ENCODE measurements around the gene AMFR. TPM values are rescaled to one million over a fixed set of nuclear protein-coding genes. Genes with fewer than 3 reads are reported as not detected.

The AMFR gene
- total and polyA plus RNA-seq, 5 experiments from 2014 or later = 24.2 to 83.0 (median 38.4) TPM

DNA sequence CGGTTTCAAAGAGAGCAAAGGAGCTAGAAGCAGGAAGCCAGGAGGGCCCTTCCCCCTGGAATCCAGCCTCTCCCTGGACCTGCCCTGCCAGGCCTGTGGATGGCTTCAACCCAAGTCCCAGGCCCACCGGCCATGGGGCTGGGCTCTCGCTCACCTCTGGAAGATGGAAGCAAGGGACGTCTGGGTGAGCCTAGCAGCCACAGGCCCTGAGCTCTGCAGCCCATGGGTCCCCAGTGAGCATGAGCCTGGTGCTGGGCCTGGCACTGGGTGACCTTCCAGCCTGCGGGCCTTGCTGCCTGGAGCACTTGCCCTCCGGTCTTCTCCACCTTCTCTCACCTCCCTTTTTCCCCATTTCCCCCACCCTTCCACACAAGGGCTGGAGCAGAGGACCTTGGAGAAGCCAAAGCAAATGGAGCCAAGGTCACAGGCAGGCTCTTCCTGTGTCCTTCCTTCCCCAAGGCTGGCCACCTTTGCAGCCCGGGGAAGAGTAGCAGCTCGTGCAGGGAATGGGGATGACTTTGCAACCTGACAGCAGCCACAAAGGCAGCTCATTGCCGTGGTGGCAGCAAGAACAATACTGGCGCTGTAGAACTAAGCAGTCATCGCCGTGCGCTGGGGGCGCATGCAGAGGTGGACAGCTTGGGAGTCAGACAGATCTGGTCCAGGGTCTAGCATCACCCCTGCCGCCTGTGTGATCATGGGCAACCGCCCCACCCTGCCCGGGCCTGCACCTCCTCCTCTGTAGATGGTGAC, 86.6 kb downstream of the AMFR start:
- Mint-ChIP-seq H3K36me3 (no peaks in the 10 kb centered on the region), H3K9me3 (no peaks in the 10 kb centered on the region), H3K4me3 (no peak overlapping the region), H3K4me1 (peaks cover 0 to 3% (median 0%) of the 10 kb centered on the region in 4 donors), H3K27ac (peak overlapping the region in 1 of 10 donors; percentile 43), H3K27me3 (no peaks in the 10 kb centered on the region)
- DNase-seq (no peak), ATAC-seq (no peak)
- POLR2A ChIA-PET = no interaction called here

DNA sequence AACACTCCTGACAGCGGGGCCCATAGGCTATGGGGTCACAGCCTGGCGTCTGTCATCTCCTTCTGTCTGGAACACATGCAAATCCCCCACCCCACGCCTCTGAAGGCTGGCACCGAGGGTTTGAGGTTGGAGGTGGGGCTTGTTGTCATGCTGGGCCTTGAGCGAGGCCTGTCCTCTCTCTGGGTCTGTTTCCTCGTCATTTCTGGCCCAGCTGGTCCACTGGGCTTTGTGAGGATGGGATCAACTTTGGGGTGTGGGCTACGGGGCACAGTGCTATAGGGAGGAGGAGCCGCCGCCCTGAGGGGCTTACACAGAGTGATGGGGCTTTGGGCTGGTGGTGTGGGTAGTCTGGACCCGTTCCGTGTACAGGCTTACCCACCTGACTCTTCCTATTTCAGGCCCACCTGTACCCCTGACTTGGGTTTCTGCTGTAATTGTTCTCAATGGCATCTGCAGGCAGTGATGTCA, 87.5 kb downstream of the AMFR start:
- ATAC-seq (no peak), DNase-seq (no peak)
- Mint-ChIP-seq H3K4me3 (no peak overlapping the region), H3K9me3 (no peaks in the 10 kb centered on the region), H3K27ac (no peak overlapping the region), H3K27me3 (no peaks in the 10 kb centered on the region), H3K4me1 (peaks cover 0 to 3% (median 0%) of the 10 kb centered on the region in 4 donors), H3K36me3 (no peaks in the 10 kb centered on the region)
- POLR2A ChIA-PET = no interaction called here

DNA sequence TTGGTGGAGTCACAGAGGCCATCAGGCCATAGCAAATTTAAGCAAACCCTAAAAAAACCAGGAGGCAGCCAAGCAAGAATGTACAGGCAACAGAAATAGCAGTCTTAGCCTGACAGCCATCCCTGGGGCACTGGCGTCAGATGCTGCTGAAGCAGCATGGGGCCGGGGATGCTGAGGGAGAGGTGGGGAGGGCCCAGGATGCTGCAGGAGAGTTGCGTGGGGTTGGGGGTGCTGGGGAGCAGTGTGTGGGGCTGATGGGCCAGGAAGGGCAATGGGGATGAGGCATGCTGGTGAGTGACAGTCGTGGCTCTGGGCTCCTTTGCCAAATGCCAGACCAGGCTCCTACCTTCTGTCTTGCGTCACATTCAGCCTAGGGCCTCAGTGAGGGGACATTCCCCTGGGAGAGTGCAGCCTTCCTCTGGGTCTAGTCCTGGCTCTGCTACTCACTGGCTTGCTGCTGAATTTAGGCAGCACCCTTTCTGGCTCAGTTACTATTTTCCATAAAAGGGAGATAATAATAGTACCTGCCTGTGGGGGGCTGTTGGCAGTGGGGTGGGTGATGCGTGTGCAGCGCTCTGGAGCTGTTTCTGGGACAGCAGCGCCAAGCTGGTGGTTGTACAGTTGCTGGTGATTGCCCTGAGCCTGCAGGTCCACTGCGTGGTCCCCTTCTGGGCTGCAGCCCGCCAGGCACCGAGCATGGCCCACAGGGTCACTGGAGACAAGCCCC, 88.1 kb downstream of the AMFR start:
- Mint-ChIP-seq H3K27ac (no peak overlapping the region), H3K36me3 (no peaks in the 10 kb centered on the region), H3K4me3 (no peak overlapping the region), H3K4me1 (peaks cover 0 to 3% (median 0%) of the 10 kb centered on the region in 4 donors), H3K9me3 (no peaks in the 10 kb centered on the region), H3K27me3 (no peaks in the 10 kb centered on the region)
- POLR2A ChIA-PET = no interaction called here
- DNase-seq (no peak), ATAC-seq (no peak)

DNA sequence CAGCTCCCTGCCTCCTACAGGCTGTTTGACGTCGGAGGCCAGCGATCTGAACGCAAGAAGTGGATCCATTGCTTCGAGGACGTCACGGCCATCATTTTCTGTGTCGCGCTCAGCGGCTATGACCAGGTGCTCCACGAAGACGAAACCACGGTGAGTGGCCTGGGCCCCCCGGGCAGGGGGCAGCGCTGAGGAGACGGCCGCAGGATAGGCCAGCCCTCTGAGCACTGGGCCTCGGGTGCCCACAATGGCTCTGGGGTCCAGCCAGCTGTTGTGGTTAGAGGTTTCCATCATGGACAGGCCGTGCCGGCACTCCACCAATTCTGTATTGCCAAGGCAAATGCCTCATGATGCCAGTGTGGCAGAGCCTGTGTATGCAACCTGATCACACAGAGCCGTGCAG, 88.6 kb downstream of the AMFR start:
- H3K4me1 Mint-ChIP-seq = peaks cover 0 to 3% (median 0%) of the 10 kb centered on the region in 4 donors
- DNase-seq = no peak
- H3K27me3 Mint-ChIP-seq = no peaks in the 10 kb centered on the region
- no peak for ATAC-seq
- H3K27ac Mint-ChIP-seq = no peak overlapping the region
- no peaks in the 10 kb centered on the region for H3K36me3 Mint-ChIP-seq
- H3K4me3 Mint-ChIP-seq = no peak overlapping the region
- H3K9me3 Mint-ChIP-seq = no peaks in the 10 kb centered on the region
- POLR2A ChIA-PET = no interaction called here

DNA sequence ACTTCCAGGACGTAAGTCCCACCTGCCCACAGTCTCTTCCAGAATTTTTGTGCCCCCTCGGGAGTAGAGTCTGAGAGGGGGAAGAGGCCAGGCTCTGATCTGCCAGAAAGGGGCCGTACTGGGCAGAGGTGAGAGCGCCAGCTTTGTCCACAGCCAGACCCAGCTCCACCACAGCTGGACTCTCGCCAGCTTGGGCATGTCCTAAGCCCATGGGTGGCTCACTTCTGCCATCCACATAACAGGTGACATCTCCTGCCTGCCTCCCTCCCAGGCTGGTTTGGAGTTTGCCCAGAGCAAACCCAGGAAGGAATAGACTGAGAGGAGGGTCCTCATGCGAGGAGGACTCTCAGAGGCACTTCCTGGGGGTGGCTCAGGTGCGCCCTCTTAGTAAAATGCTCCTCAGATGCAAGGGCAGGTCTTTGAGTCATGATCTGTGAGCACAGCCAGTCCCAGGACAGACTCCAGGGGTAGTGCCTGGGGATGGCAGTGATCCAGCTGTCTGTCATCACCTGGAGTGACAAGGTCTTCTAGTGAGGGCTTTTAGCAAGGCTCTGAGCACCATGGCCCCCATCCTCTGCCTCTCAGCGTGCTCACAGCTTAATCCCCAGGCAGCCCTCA, 89.2 kb downstream of the AMFR start:
- H3K27ac Mint-ChIP-seq = no peak overlapping the region
- H3K27me3 Mint-ChIP-seq = no peaks in the 10 kb centered on the region
- ATAC-seq (no peak), DNase-seq (no peak)
- H3K9me3 Mint-ChIP-seq = no peaks in the 10 kb centered on the region
- peaks cover 0 to 3% (median 0%) of the 10 kb centered on the region in 4 donors for H3K4me1 Mint-ChIP-seq
- no peak overlapping the region for H3K4me3 Mint-ChIP-seq
- H3K36me3 Mint-ChIP-seq = no peaks in the 10 kb centered on the region
- POLR2A ChIA-PET = no interaction called here

DNA sequence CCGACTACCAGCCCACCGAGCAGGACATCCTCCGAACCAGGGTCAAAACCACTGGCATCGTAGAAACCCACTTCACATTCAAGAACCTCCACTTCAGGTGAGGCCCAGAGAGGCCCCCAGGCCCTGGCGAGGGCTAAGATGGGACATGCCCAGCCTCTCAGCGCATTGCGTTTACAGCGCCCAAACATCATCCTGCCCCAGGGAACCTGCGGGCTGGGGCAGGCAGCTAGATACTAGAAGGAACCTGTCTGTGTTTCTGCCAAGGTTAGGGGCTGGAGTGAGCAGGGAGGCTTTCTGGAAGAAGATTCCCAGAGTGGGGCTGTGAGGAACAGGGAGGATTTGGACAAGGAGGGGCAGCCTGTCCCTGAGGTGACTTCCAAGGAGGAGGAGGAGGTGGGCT, 90.6 kb downstream of the AMFR start:
- POLR2A ChIA-PET = no interaction called here
- H3K27ac Mint-ChIP-seq = peak overlapping the region in 1 of 10 donors; percentile 40
- ATAC-seq (no peak), DNase-seq (no peak)
- no peaks in the 10 kb centered on the region for H3K27me3 Mint-ChIP-seq
- no peak overlapping the region for H3K4me3 Mint-ChIP-seq
- no peaks in the 10 kb centered on the region for H3K4me1 Mint-ChIP-seq
- H3K9me3 Mint-ChIP-seq = no peaks in the 10 kb centered on the region
- H3K36me3 Mint-ChIP-seq = no peaks in the 10 kb centered on the region

DNA sequence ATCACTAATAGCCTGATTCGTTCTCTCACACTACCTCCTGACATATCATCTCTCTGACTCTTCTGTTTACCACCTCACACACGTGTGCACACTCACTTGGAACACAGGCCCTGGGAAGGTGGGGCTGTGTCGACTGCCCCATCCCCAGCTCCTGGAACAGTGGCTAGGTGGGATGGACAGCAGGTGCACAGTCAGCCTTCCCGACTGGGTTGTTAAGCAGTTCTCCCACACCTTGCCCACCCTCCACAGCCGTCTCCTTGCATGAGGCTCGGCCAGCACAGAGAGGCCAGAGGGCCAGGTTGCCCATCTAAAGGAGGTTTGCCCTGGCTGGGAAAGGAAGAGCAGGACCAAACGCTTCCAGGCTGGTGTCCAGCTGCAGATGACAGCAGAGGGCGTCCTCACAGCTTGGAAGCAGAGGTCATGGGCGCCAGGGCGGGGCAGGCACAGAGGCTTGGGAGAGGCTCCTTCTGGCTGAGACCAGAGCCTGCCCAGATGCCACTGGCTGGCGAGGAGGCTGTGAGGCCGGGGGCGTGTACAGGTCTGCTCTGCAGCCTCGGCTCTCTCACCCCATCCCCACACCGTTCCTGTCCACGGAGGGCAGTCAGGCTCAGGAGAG, 92.8 kb downstream of the AMFR start:
- DNase-seq (no peak), ATAC-seq (no peak)
- Mint-ChIP-seq H3K27me3 (no peaks in the 10 kb centered on the region), H3K27ac (peak overlapping the region in 1 of 10 donors; percentile 40), H3K4me3 (no peak overlapping the region), H3K36me3 (no peaks in the 10 kb centered on the region), H3K4me1 (no peaks in the 10 kb centered on the region), H3K9me3 (no peaks in the 10 kb centered on the region)
- POLR2A ChIA-PET = no interaction called here

DNA sequence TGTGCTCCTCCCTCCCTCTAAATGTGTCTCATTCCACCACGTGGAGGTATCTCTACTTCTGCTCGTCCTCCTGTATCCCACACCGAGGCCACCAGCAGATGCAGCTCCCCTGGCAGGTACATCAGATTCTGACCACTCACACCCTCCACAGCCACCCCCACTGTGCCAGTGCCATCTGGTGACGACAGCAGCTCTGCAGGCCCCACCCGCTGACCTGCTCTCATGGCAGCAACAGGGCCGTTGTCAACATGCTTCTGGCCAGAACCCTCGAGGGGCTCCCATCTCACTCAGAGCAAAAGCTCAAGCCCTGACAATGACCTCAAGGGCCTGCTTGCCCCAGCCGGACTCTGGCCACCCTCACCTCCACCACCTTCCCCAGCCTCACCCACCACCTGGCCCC, 93.4 kb downstream of the AMFR start:
- no peaks in the 10 kb centered on the region for H3K9me3 Mint-ChIP-seq
- no peaks in the 10 kb centered on the region for H3K36me3 Mint-ChIP-seq
- no peak for ATAC-seq
- H3K27ac Mint-ChIP-seq = peak overlapping the region in 1 of 10 donors; percentile 26
- no peak for DNase-seq
- POLR2A ChIA-PET = no interaction called here
- no peaks in the 10 kb centered on the region for H3K27me3 Mint-ChIP-seq
- no peak overlapping the region for H3K4me3 Mint-ChIP-seq
- H3K4me1 Mint-ChIP-seq = no peaks in the 10 kb centered on the region

DNA sequence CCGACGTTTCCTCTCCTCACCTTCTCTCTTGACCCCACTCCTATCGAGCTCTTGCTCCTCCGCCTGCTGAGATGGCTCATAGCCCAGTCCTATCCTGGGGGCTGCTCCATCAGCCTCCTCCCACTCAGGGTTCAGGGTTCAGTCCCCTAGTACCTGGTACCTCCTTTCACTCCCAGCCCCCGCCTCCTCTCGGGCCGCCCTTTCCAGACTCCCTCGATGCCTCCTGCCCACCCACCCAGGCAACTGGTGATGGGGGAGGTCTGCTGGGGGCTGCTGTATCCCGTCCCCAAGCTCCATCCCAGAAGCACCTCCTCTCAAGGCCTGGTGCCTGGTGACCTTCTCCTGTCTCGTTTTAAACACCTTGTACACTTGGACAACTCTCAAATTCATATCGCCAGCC, 93.9 kb downstream of the AMFR start:
- Mint-ChIP-seq H3K27ac (no peak overlapping the region), H3K4me1 (no peaks in the 10 kb centered on the region), H3K9me3 (no peaks in the 10 kb centered on the region), H3K4me3 (no peak overlapping the region), H3K36me3 (no peaks in the 10 kb centered on the region), H3K27me3 (no peaks in the 10 kb centered on the region)
- DNase-seq (no peak), ATAC-seq (no peak)
- POLR2A ChIA-PET = no interaction called here

DNA sequence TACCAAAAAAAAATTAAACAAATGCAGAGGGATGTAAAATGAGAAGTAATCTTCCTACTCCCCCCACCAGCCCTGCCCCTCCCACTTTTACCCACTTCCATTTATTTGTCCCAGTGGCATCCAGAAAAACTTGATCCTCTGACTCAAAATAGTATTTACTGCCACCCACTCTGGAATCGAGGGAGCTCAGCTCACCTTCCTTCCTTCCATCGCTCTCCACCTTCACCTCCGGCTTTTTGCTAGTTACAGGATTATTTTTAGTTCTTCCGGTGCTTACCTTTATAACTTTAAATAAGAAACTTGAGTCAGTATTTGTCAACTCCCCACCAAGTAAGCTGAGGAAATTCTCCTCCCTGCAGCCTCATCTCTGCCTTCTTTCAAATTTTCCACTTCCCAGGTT, 94.9 kb downstream of the AMFR start:
- Mint-ChIP-seq H3K27ac (no peak overlapping the region), H3K4me3 (no peak overlapping the region), H3K36me3 (no peaks in the 10 kb centered on the region), H3K4me1 (no peaks in the 10 kb centered on the region), H3K9me3 (no peaks in the 10 kb centered on the region), H3K27me3 (no peaks in the 10 kb centered on the region)
- POLR2A ChIA-PET = no interaction called here
- ATAC-seq (no peak), DNase-seq (no peak)

DNA sequence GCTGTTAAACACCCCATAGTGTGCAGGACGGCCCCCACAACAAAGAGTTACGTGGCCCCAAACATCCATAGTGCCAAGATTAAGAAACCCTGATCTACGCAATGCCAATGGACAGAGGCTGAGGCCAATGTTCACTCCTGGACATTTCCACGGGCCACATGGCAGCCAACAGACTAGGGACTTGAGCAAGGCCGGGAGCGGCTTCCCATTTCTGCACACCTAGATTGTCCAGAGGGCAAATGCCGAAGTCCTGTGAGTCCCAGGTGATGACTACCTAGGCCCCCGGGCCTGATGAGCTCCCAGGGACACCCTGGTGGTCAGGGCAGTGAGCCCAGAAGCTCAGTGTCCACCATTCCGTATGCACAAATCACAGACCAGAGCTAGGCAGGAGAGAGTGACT, 95.5 kb downstream of the AMFR start:
- H3K27me3 Mint-ChIP-seq = no peaks in the 10 kb centered on the region
- H3K4me1 Mint-ChIP-seq = no peaks in the 10 kb centered on the region
- no peak overlapping the region for H3K27ac Mint-ChIP-seq

DNA sequence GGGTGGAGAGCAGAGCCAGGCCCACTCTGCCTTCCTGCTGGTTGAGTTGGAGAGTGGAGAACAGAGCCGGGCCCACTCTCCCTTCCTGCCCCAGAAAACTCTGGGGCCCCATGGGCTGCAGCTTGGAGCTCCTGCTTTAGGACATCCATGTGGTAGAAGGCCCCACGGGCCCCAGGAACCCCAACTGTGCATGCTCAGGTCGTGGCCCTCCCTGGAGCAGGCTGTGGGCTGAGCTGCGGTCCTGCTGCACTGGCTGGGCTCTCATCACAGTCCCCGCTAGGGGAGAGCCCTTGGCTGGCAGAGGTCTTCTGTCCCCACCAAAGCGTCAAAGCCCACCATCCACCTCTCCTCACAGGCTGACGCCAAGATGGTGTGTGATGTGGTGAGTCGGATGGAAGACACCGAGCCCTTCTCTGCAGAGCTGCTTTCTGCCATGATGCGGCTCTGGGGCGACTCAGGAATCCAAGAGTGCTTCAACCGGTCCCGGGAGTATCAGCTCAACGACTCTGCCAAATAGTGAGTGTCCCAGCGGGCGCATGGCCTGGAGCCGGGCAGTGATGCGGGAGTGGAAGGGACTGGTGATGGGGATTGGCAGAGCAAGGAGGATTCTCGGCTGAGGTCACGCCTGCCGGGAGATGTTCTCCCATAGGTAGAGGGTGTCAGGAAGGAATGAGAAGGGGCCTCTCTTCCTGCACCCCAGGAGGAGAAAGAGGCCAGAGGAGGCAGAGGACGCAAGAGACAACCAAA, 96.9 kb downstream of the AMFR start:
- no peak for ATAC-seq
- no peaks in the 10 kb centered on the region for H3K9me3 Mint-ChIP-seq

More for the DNA sequence above, 95.5 kb downstream of the AMFR start:
- H3K9me3 Mint-ChIP-seq = no peaks in the 10 kb centered on the region
- no peaks in the 10 kb centered on the region for H3K36me3 Mint-ChIP-seq
- H3K4me3 Mint-ChIP-seq = no peak overlapping the region
- DNase-seq (no peak), ATAC-seq (no peak)
- POLR2A ChIA-PET = no interaction called here

DNA sequence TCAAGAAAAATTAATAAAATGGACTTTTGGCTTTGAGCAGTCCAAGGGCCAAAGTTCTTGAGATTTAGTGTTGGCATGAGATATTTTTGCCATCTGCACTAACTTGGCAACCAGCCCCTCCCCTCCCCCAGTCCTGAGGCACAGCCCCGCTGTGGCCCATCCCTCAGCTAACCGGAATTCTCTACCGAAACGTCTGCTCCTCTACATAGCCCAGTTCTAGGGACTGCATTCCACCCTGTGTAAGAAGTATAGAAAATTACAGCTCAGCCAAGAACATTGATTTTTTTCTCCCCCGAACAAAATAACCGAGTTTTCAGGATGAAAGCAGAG, 97.5 kb downstream of the AMFR start:
- H3K4me1 Mint-ChIP-seq = no peaks in the 10 kb centered on the region
- no peak for ATAC-seq
- no peaks in the 10 kb centered on the region for H3K9me3 Mint-ChIP-seq
- POLR2A ChIA-PET = no interaction called here
- H3K36me3 Mint-ChIP-seq = no peaks in the 10 kb centered on the region
- DNase-seq = no peak
- no peak overlapping the region for H3K27ac Mint-ChIP-seq
- H3K4me3 Mint-ChIP-seq = no peak overlapping the region
- no peaks in the 10 kb centered on the region for H3K27me3 Mint-ChIP-seq

More for the DNA sequence above, 96.9 kb downstream of the AMFR start:
- Mint-ChIP-seq H3K27ac (peak overlapping the region in 1 of 10 donors; percentile 38), H3K27me3 (no peaks in the 10 kb centered on the region), H3K4me3 (no peak overlapping the region), H3K4me1 (no peaks in the 10 kb centered on the region), H3K36me3 (no peaks in the 10 kb centered on the region)
- POLR2A ChIA-PET = no interaction called here
- no peak for DNase-seq

Data from naive thymus-derived CD8-positive, alpha-beta T cell (primary cell).